Testis (tissue), 3 donors: Measurements from ENCODE around the gene C20orf96. TPM values are rescaled to one million over a fixed set of nuclear protein-coding genes. Genes with fewer than 3 reads are reported as not detected.

Experiments
- DNase-seq: peaks from one replicate; pipeline ENCODE4 v3.0.0-alpha.2; 2019
- H3K27ac ChIP-seq, 2 donors: fragments of 200-600 bp; sonication (generic); one replicate each; pipeline ENCODE4 v1.5.1; 2019
- H3K27me3 ChIP-seq: fragments of 200-600 bp; sonication (generic); one replicate; pipeline ENCODE4 v1.5.1; 2019
- H3K36me3 ChIP-seq: fragments of 200-600 bp; sonication (generic); one replicate; pipeline ENCODE4 v1.5.1; 2017; ENCODE audit warnings: low read depth; ENCODE audit errors: missing control alignments
- H3K4me1 ChIP-seq: fragments of 200-600 bp; sonication (generic); one replicate; pipeline ENCODE4 v1.5.1; 2019
- H3K4me3 ChIP-seq, 2 donors: fragments of 200-600 bp; sonication (generic); one replicate each; pipeline ENCODE4 v1.5.1; 2017 to 2019
- H3K9me3 ChIP-seq: fragments of 200-600 bp; sonication (generic); one replicate; pipeline ENCODE4 v1.5.1; 2017
- CTCF ChIP-seq, 3 experiments: fragments of 450-650 bp in 2 of 3; fragments of 200-600 bp in 1 of 3; sonication (generic) in 1 of 3; IDR thresholded peaks; one replicate each; pipeline ENCODE4 v1.5.1; 2016 to 2019; ENCODE audit warnings: antibody characterized with exemption in 3 of 3, mild to moderate bottlenecking in 2 of 3, moderate library complexity in 1 of 3
- POLR2A ChIP-seq: fragments of 450-650 bp; IDR thresholded peaks from one replicate; pipeline ENCODE4 v1.6.1; 2017; ENCODE audit warnings: antibody characterized with exemption, mild to moderate bottlenecking, moderate library complexity
- WGBS, 2 donors: methylation state at CpG; one replicate each; pipeline ENCODE4 v1.1.5; 2018; 5-methylcytosine and 5-hydroxymethylcytosine counted together
- intact Hi-C: fragments of 100-400 bp; cut with DNase I; formaldehyde crosslinking; loops from one replicate; pipeline ENCODE4 v1.15.1; 2023; ENCODE audit warnings: low total_unique reads
- polyA plus RNA-seq: library from polyadenylated mRNA; stranded (reverse); fragments of 350-450 nt; fragmentation: Illumina TruSeq; extraction: RNeasy Lipid Tissue Mini Kit (QIAGEN cat#74804); gene quantifications from one replicate; pipeline ENCODE4 v1.2.3, GENCODE V29; 2014; ENCODE audit warnings: low read depth, low replicate concordance; ENCODE audit not compliant: insufficient read depth
- total RNA-seq, 2 donors: library from RNA; depleted of rRNA; stranded (reverse); fragments of >200 nt; gene quantifications; one replicate each; pipeline ENCODE4 v1.2.3, GENCODE V29; 2016

The C20orf96 gene
- total and polyA plus RNA-seq, 3 donors from 2014 or later: 16.7 to 46.3 (median 32.0) TPM

- Histone ChIP-seq H3K9me3 (no peaks in the 10 kb centered on the region), H3K4me3 (no peak overlapping the region), H3K27ac (peak overlapping the region; percentile 18 to 97), H3K36me3 (no peaks in the 10 kb centered on the region), H3K27me3 (no peaks in the 10 kb centered on the region), H3K4me1 (peaks cover 38% of the 10 kb centered on the region)
- 47 to 52% methylated on average over 7 of the region's 7 CpGs for WGBS, 2 donors
- no peak for TF ChIP-seq CTCF (IDR thresholded peaks at IDR 0.05)
- no peak for TF ChIP-seq POLR2A
- DNase-seq: no peak
- intact Hi-C loops: loop anchor here (10.0 kb wide), 1 partner anchor 54 kb away; no protein-coding TSS in a partner anchor
Measured at GRCh38 chr20:328975-329695, 38.6 kb upstream of the C20orf96 start.

- H3K36me3 ChIP-seq: no peaks in the 10 kb centered on the region
- H3K27me3 ChIP-seq: no peaks in the 10 kb centered on the region
- WGBS, 2 donors: 14 to 15% methylated on average over 24 to 31 of the region's 31 CpGs
- peak overlapping the region; percentile 86 to 97 for H3K27ac ChIP-seq
- DNase-seq: no peak
- intact Hi-C loops: loop anchor here (10.0 kb wide), 1 partner anchor 54 kb away; no protein-coding TSS in a partner anchor
- H3K4me1 ChIP-seq: peaks cover 45% of the 10 kb centered on the region
- peak overlapping the region; percentile 79 to 80 for H3K4me3 ChIP-seq
- H3K9me3 ChIP-seq: no peaks in the 10 kb centered on the region
- TF ChIP-seq POLR2A: no peak
- TF ChIP-seq CTCF (IDR thresholded peaks at IDR 0.05): no peak
Measured at GRCh38 chr20:328027-328974, 37.8 kb upstream of the C20orf96 start.

- peak; percentile 88 for DNase-seq
- peaks cover 45% of the 10 kb centered on the region for H3K4me1 ChIP-seq
- H3K27me3 ChIP-seq: no peaks in the 10 kb centered on the region
- no peaks in the 10 kb centered on the region for H3K36me3 ChIP-seq
- no peaks in the 10 kb centered on the region for H3K9me3 ChIP-seq
- 2 to 3% methylated on average over 40 to 45 of the region's 47 CpGs for WGBS, 2 donors
- intact Hi-C loops: loop anchor here (10.0 kb wide), 1 partner anchor 53 kb away; no protein-coding TSS in a partner anchor
- peak overlapping the region; percentile 86 to 97 for H3K27ac ChIP-seq
- TF ChIP-seq CTCF (IDR thresholded peaks at IDR 0.05) (no peak), POLR2A (no peak)
- peak overlapping the region; percentile 79 to 80 for H3K4me3 ChIP-seq
Measured at GRCh38 chr20:327186-328026, 36.9 kb upstream of the C20orf96 start.

DNA sequence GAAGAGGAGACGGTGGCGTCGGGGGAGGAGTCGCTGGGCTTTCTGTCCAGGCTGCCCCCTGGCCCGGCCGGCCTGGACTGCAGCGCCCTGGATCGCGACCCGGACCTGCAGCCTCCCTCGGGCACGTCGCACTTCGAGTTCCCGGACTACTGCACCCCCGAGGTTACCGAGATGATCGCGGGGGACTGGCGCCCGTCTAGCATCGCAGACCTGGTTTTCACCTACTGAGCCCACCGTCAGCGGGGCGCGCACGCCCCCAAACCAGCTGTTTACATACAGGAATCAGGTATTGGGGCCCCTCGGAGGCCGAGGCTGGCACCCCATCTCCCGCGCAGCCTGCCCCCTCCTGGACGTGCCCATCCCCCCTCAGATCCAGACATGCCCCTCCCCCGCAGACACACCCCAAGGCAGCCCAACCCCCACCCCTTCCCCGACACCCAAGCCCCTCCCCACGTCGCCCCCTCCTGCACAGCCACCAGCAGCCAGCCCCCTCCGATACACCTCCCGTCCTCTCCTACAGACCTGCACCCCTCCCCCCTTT, 36.2 kb upstream of the C20orf96 start:
- H3K36me3 ChIP-seq: no peaks in the 10 kb centered on the region
- peak overlapping the region; percentile 86 to 97 for H3K27ac ChIP-seq
- DNase-seq: no peak
- WGBS, 2 donors: 2% methylated on average over 21 to 38 of the region's 38 CpGs
- intact Hi-C loops: loop anchor here (10.0 kb wide), 1 partner anchor 52 kb away; no protein-coding TSS in a partner anchor
- H3K4me3 ChIP-seq: peak overlapping the region; percentile 79 to 80
- H3K4me1 ChIP-seq: peaks cover 45% of the 10 kb centered on the region
- TF ChIP-seq POLR2A (no peak), CTCF (IDR thresholded peaks at IDR 0.05) (no peak)
- no peaks in the 10 kb centered on the region for H3K27me3 ChIP-seq
- H3K9me3 ChIP-seq: no peaks in the 10 kb centered on the region
